T-helper 2 cell treated with Interferon-gamma antibody and Interleukin-4, amounts not matched to agents 100 ng/mL and 5 ng/mL, for 36 hours (primary cell): ENCODE measurements around the gene LDB1. TPM values are rescaled to one million over a fixed set of nuclear protein-coding genes. Genes with fewer than 3 reads are reported as not detected.

Experiments used
- intact Hi-C: fragments of 100-400 bp; cut with micrococcal nuclease; formaldehyde crosslinking; loops from one replicate; pipeline ENCODE4 v1.15.1; 2023
- total RNA-seq: library from RNA; stranded (reverse); gene quantifications from 2 replicates; pipeline ENCODE4 v1.2.3, GENCODE V29; 2022

LDB1 gene
- total RNA-seq, 1 donor from 2014 or later = 72.5 TPM

- intact Hi-C loops = loop anchor here (1.0 to 5.0 kb wide), 4 partner anchors 9 to 283 kb away; partner anchors contain the start of genes ARMH3, NOLC1 and NPM3
Measured at GRCh38 chr10:102065561-102066398, 54.4 kb downstream of the LDB1 start.

DNA sequence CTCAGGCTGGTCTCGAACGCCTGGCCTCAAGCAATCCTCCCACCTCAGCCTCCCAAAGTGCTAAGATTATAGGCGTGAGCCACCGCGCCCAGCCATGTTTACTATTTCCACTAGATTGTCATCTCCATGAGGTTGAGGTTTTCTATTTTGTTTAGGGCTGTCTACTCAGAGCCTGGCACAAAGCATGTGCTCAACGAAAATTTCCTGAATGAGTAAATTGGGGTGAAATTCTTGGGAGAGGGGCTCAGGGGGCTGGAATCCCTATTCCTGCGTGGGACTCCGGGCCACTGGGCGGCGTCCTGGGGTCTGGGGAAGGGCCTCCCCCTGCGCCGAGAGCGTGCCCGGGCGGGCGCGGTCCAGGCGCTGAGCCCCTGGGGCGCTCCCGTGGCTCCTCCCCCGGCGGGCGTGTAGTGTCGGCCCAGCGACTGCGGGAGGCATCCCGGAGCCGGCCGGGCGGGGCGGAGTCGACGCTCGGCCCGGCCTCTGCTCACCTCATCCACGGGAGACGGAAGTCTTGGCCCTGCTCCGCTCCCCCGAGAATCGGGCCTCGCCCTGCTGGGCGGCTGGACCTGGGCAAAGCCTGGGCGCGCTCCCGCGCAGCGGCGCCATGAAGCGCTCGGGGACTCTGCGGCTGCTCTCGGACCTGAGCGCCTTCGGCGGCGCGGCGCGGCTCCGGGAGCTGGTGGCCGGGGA is 55.2 kb downstream of the LDB1 start, which contains the start of gene HPS6:
Gene HPS6 (plus strand): TSS at position 482 of the 693 bp plus-strand sequence. CDS start 126 bp downstream, at position 608.
- intact Hi-C loops = loop anchor here (1.0 to 5.0 kb wide), 4 partner anchors 9 to 282 kb away; partner anchors contain the start of genes ARMH3, NOLC1 and NPM3

GRCh38 chr10:102064503-102064867 is 55.7 kb downstream of the LDB1 start:
- intact Hi-C loops = loop anchor here (2.0 kb wide), 1 partner anchor 282 kb away; the partner anchor contains the start of gene NPM3

- intact Hi-C loops = loop anchor here (5.0 to 10.0 kb wide), 3 partner anchors 442 to 1305 kb away; partner anchors contain the start of genes ACTR1A, KAZALD1, SUFU and TAF5
Measured at GRCh38 chr10:102059987-102060386, 60.2 kb downstream of the LDB1 start.

Other genes with a start within 250 kb of the LDB1 start
- 23.8 and 26.4 TPM in 2 replicates for gene ARMH3, start 64.2 kb downstream of the LDB1 start, total RNA-seq
- gene HPS6, start 55.0 kb downstream of the LDB1 start, total RNA-seq = 22.1 and 22.7 TPM in 2 replicates
- 62.6 and 70.4 TPM in 2 replicates for gene PPRC1, start 12.7 kb upstream of the LDB1 start, total RNA-seq
- gene NOLC1, start 32.0 kb upstream of the LDB1 start, total RNA-seq = 109 and 117 TPM in 2 replicates
- not detected in 2 replicates for gene ELOVL3, start 105.9 kb upstream of the LDB1 start, total RNA-seq
- not detected in 2 replicates for gene PITX3, start 121.1 kb upstream of the LDB1 start, total RNA-seq
- 51.5 and 51.8 TPM in 2 replicates for gene GBF1, start 125.2 kb upstream of the LDB1 start, total RNA-seq